ENCODE measurements around the gene BTBD1.
"Not testable (repeated sequence)": the region's sequence is repeated elsewhere in the genome, so short reads cannot be mapped to it uniquely, and the experiment has no call there.

The BTBD1 gene

GRCh38 chr15:83082730-83083386 lies 15.8 kb upstream of the BTBD1 start:
- no peak for TF ChIP-seq CTCF (IDR thresholded peaks at IDR 0.05; ENCODE audit: low read length, missing control alignments)
- DNase-seq (ENCODE audit: low read depth), result no peak
- H3K4me3 ChIP-seq (replicated peaks; ENCODE audit: low read depth, low read length), result no peak overlapping the region

- TF ChIP-seq CTCF (IDR thresholded peaks at IDR 0.05; ENCODE audit: low read length, missing control alignments), result no peak
- DNase-seq (ENCODE audit: low read depth), result no peak
- H3K4me3 ChIP-seq (replicated peaks; ENCODE audit: low read depth, low read length), result no peak overlapping the region
Observed at GRCh38 chr15:83081256-83082014, 14.4 kb upstream of the BTBD1 start.

GRCh38 chr15:83078712-83079111 lies 11.7 kb upstream of the BTBD1 start:
- no peak for DNase-seq (ENCODE audit: low read depth)
- no peak for TF ChIP-seq CTCF (IDR thresholded peaks at IDR 0.05; ENCODE audit: low read length, missing control alignments)
- no peak overlapping the region for H3K4me3 ChIP-seq (replicated peaks; ENCODE audit: low read depth, low read length)

GRCh38 chr15:83077491-83078230 lies 10.6 kb upstream of the BTBD1 start:
- H3K4me3 ChIP-seq (replicated peaks; ENCODE audit: low read depth, low read length), result no peak overlapping the region
- DNase-seq (ENCODE audit: low read depth), result no peak
- no peak for TF ChIP-seq CTCF (IDR thresholded peaks at IDR 0.05; ENCODE audit: low read length, missing control alignments)

GRCh38 chr15:83069211-83069642 lies 2.2 kb upstream of the BTBD1 start:
- not testable (repeated sequence) for H3K4me3 ChIP-seq (replicated peaks; ENCODE audit: low read depth, low read length)
- DNase-seq (ENCODE audit: low read depth), result peak; percentile 17

GRCh38 chr15:83068054-83068453 lies 1.0 kb upstream of the BTBD1 start:
- no peak for DNase-seq (ENCODE audit: low read depth)
- no peak for TF ChIP-seq CTCF (IDR thresholded peaks at IDR 0.05; ENCODE audit: low read length, missing control alignments)
- no peak overlapping the region for H3K4me3 ChIP-seq (replicated peaks; ENCODE audit: low read depth, low read length)

GRCh38 chr15:83067638-83067962 lies 548 bp upstream of the BTBD1 start:
- no peak for TF ChIP-seq CTCF (IDR thresholded peaks at IDR 0.05; ENCODE audit: low read length, missing control alignments)

More at GRCh38 chr15:83067638-83067962, 548 bp upstream of the BTBD1 start:
- H3K4me3 ChIP-seq (replicated peaks; ENCODE audit: low read depth, low read length), result peak overlapping the region; percentile 91
- DNase-seq (ENCODE audit: low read depth), result no peak
